Measurements from ENCODE around the gene PRM3.

Gene PRM3

GRCh38 chr16:11280616-11281522, 7.4 kb upstream of the PRM3 start, which contains the start of gene PRM1:
Gene PRM1 (minus strand): TSS chr16:11281330. CDS start chr16:11281238, 92 bp downstream.
- no peak for DNase-seq

GRCh38 chr16:11278681-11279628, 5.5 kb upstream of the PRM3 start:
- DNase-seq, result no peak

GRCh38 chr16:11277607-11278337, 4.3 kb upstream of the PRM3 start:
- no peak for DNase-seq

GRCh38 chr16:11276896-11277593, 3.6 kb upstream of the PRM3 start:
- no peak for DNase-seq

DNA sequence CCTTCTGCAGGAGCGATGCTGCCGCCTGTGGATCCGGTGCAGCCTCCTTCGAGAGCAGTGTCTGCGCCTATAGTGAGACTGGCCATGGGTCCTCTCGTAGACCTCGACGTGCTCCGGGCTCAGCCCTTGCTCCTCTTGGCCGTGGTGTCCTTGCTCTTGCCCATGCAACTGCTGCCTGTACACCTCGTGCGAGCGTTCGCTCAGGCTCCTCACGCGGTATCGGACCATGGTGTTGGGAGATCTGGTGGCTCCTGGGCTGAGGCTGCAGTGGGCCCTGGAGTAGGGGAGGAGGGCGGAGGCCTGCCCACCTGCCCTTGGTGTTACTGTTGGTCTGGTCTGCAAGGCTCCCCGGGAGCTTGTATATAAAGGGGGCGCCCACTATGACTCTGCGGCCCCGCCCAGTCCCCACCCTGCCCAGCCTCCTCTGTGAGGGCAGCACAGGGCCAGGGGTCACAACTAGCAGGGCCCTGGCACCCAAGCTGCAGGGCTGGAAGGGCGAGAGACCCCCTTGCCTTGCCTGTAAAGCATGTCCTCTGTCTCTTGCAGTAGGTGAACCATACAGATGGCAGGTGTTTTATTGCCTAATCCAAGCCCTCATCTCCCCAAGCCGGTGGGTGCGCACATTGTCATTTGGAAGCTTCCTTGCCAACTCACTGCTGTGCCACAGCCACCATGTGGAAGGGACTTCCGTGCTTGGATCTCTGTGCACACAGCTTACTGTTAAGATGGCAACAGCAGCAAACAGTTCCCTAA, 2.9 kb upstream of the PRM3 start, which contains the start of gene PRM2:
TSS of gene PRM2 (minus strand) at position 338 of the 753 bp plus-strand sequence. CDS start at position 228, 110 bp downstream.
- DNase-seq, result no peak

- no peak for DNase-seq
These were observed 1.5 kb upstream of the PRM3 start for GRCh38 chr16:11274964-11275363.

GRCh38 chr16:11273721-11274324, 394 bp upstream of the PRM3 start:
- no peak for DNase-seq

- DNase-seq, result no peak
These were observed 945 bp downstream of the PRM3 start for GRCh38 chr16:11272484-11272883.

GRCh38 chr16:11271610-11272009, 1.8 kb downstream of the PRM3 start:
- DNase-seq, result no peak

DNA sequence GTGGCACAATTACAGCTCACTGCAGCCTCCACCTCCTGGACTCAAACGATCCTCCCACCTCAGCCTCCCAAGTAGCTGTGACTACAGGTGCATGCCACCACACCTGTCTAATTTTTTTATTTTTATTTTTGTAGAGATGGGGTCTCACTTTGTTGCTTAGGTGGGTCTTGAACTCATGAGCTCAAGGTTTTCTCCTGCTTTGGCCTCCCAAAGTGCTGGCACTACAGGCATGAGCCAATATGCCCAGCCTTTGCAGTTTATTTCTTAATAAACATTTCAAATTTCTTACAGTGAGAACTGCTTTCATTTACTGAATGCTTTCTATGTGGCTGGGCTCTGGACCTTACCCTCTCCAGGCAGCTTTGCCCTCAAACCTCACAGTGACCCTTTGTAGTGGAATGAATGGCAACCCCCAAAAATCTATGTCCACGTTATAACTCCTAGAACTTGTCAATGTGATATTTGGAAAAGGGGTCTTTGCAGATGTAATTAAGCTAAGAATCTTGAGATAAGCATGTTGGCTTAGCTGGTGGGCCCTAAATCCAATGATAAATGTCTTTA, 2.7 kb downstream of the PRM3 start:
- no peak for DNase-seq

DNA sequence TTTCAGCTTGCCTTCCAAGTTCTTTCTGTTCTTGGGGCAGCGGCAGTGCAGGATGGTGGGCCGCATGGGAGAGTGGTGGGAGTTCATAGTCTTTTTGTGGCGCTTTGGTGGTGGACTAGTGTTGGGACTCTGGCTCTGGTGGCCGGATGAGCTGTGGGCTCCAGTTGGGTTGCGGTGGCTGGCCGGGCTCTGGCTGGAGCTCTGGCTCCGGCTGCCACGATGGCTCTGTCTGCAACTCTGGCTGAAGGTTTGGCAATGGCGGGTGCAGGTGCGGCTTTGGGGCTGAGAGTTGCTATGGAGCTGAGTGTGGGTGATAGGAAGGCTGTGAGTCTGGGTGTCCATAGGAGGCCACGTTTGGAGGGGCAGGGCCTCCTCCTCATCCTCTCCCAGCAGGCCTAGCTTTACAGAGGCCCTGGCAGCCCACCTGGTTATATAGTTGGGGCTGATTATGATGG, 4.5 kb downstream of the PRM3 start, which contains the start of gene TNP2:
TSS of gene TNP2 (minus strand) at position 405 of the 455 bp plus-strand sequence. CDS start at position 342, 63 bp downstream.
- no peak for DNase-seq

- no peak for DNase-seq
These were observed 8.3 kb downstream of the PRM3 start for GRCh38 chr16:11265124-11265523.

DNA sequence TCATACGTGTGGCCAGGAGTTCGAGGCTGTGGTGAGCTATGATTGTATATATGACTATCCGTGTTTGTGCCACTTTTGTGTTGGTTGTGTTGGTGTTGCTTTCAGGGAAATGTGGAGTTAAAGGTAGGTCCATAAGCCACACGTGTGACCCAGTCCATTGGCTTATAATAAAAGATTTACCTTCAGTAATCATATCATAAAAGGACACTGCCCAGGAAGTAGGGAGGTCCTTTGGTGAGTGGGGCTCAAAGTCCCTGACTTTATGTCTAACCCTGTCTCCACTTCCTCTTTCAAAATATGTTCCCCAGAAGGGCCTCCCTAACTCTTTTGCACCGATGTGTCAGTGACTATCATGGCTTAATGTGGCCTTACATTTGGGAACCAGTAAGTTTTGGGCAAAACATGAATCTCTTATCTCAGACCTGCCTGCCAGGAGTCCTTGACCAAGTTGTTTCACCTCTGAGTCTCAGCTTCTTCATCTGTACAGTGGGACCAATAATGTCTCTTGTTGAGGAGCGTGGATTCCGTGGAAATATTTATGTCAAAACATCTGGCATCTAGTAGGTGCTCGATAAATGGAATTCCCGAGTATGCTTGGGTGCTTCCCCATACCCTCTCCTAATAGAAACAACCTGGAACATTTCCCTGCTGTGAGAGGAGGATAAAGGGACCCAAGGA, 9.1 kb downstream of the PRM3 start:
- no peak for DNase-seq

DNA sequence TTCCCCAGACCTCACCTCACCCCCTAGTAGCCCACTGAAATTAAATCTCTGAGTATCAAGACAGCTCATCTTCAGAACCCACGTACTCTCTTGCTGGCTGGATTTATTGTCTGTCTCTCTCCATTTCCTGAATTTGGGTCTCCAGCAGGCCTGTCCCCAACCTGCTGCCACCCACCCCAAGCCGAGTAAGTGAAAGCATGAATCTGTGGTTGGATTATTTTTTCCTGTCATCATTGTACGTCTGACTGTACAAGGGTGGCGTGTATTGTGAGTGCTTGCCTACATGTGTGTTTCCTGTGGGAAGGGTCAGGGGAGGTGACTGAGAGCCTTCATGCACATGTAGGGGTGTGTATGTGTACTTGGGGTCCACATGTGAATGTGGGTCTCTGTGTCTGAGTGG, 9.7 kb downstream of the PRM3 start:
- DNase-seq, result no peak

DNA sequence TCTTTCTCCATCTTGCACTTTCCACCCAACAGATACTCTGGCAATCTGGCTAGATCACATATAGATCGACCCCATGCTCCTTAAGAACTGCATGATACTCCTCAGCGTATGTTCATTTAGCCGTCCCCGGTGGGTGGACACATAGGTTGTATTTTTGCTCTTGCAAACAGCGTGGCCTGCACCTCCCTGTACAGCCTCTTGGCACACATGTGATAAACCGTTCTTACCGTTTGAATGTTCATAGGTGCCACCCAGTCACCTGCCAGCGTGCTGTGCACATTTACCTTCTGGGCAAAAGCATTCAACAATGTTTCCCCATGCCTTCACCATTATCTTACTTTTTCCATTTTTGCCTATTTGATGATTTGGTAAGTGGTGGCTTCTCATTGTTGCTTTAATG, 10.5 kb downstream of the PRM3 start:
- DNase-seq, result no peak

GRCh38 chr16:11260596-11260966, 12.8 kb downstream of the PRM3 start:
- no peak for DNase-seq

DNA sequence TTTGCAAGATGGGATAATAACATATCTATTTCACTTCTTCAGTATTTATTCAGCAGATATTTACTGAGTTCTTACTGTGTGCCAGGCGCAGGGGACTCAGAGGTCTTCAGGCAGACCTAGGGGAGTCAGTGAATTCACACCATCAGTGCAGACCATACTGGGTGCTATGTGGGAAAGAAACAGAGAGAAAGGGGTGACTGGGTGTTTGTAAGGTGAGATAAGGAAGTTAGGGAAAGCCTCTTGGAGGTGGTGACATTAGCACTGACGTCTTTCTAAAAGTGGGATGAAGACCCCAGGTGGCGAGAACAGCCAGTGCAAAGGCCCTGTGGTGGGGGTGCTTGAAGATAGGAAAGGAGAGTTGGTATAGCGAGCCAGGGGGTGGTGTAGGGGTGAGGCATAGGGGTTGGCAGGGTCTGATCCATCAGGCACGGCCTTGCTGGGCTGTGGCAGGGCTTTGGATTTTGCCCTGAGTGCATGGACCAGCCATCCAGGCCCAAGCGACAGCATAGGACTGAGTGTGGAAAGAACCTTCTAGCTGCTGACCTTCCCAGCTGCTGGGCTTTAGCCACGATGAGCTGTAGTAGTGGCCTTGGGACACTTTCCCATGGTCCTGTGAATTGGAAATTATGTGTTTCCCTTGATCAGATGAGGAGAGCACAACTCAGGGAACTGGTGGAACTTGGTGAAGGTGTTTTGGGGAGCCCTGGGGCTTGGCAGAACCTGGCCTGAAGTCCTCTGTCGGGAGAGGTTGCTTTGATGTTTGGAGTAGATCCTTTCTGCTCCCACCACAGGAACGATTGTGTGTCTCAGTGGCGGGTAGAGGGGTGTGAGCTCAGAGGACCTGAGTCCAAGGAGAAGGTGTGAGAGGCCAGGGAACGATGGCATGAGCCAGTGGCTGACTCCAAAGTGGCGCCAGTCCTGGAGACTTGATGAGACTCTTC, 13.5 kb downstream of the PRM3 start:
- no peak for DNase-seq
